GM19328 (cell line): ENCODE data around the gene ISCU.
"Not testable (repeated sequence)": the region's sequence is repeated elsewhere in the genome, so short reads cannot be mapped to it uniquely, and the experiment has no call there.

Experiments
- ATAC-seq: cut with Tn5 transposase; IDR thresholded peaks from one replicate; pipeline ENCODE4 v1.9.1; 2021; ENCODE audit warnings: mild to moderate bottlenecking, moderate library complexity; ENCODE audit not compliant: unreplicated experiment

The ISCU gene

GRCh38 chr12:108586306-108586705 lies 23.9 kb downstream of the ISCU start:
- no peak for ATAC-seq

GRCh38 chr12:108587826-108588225 lies 25.4 kb downstream of the ISCU start:
- no peak for ATAC-seq

GRCh38 chr12:108589028-108589839 lies 26.8 kb downstream of the ISCU start:
- no peak for ATAC-seq

GRCh38 chr12:108589840-108590229 lies 27.4 kb downstream of the ISCU start:
- ATAC-seq = no peak

GRCh38 chr12:108590463-108590862 lies 28.1 kb downstream of the ISCU start:
- not testable (repeated sequence) for ATAC-seq

GRCh38 chr12:108591267-108591980 lies 29.0 kb downstream of the ISCU start:
- ATAC-seq = no peak

GRCh38 chr12:108592033-108592909 lies 29.9 kb downstream of the ISCU start:
- ATAC-seq = no peak

GRCh38 chr12:108594323-108594903 lies 32.0 kb downstream of the ISCU start:
- no peak for ATAC-seq

- ATAC-seq = no peak
Observed at GRCh38 chr12:108594960-108595710, 32.7 kb downstream of the ISCU start.

GRCh38 chr12:108595711-108596647 lies 33.6 kb downstream of the ISCU start:
- no peak for ATAC-seq

GRCh38 chr12:108596854-108597558 lies 34.6 kb downstream of the ISCU start:
- ATAC-seq = no peak

- no peak for ATAC-seq
Observed at GRCh38 chr12:108597559-108598471, 35.4 kb downstream of the ISCU start, which contains the start of gene TMEM119. Gene TMEM119, minus strand, starts transcription at chr12:108598084. Its CDS starts 5,701 bp downstream, at chr12:108592383.

- no peak for ATAC-seq
Observed at GRCh38 chr12:108598553-108599250, 36.3 kb downstream of the ISCU start.

GRCh38 chr12:108599541-108599940 lies 37.1 kb downstream of the ISCU start:
- no peak for ATAC-seq

- ATAC-seq = no peak
Observed at GRCh38 chr12:108599948-108600701, 37.7 kb downstream of the ISCU start.

- no peak for ATAC-seq
Observed at GRCh38 chr12:108600702-108601007, 38.3 kb downstream of the ISCU start.
